ENCODE results near the gene LGR4.
"Not testable (repeated sequence)": the region's sequence is repeated elsewhere in the genome, so short reads cannot be mapped to it uniquely, and the experiment has no call there.

The LGR4 gene

GRCh38 chr11:27329867-27330632 lies 142.5 kb downstream of the LGR4 start:
- H3K4me3 ChIP-seq (ENCODE audit: low read depth, low read length), result no peak overlapping the region
- DNase-seq (ENCODE audit: low read depth), result no peak

- no peak overlapping the region for H3K4me3 ChIP-seq (ENCODE audit: low read depth, low read length)
- no peak for DNase-seq (ENCODE audit: low read depth)
Observed at GRCh38 chr11:27328614-27329013, 144.0 kb downstream of the LGR4 start.

- not testable (repeated sequence) for H3K4me3 ChIP-seq (ENCODE audit: low read depth, low read length); DNase-seq (ENCODE audit: low read depth)
Observed at GRCh38 chr11:27327064-27327463, 145.5 kb downstream of the LGR4 start.

- not testable (repeated sequence) for H3K4me3 ChIP-seq (ENCODE audit: low read depth, low read length); DNase-seq (ENCODE audit: low read depth)
Observed at GRCh38 chr11:27322196-27322595, 150.4 kb downstream of the LGR4 start.

- H3K4me3 ChIP-seq (ENCODE audit: low read depth, low read length); DNase-seq (ENCODE audit: low read depth): not testable (repeated sequence)
Observed at GRCh38 chr11:27321340-27321739, 151.2 kb downstream of the LGR4 start.

- no peak overlapping the region for H3K4me3 ChIP-seq (ENCODE audit: low read depth, low read length)
- DNase-seq (ENCODE audit: low read depth), result no peak
Observed at GRCh38 chr11:27319072-27319471, 153.5 kb downstream of the LGR4 start.

GRCh38 chr11:27317751-27318150 lies 154.8 kb downstream of the LGR4 start:
- no peak for DNase-seq (ENCODE audit: low read depth)
- H3K4me3 ChIP-seq (ENCODE audit: low read depth, low read length), result no peak overlapping the region

All from skeletal muscle cell (primary cell).